Testis (tissue), 2 donors: ENCODE results near the gene ABCA12.

ENCODE experiments used
- CTCF ChIP-seq, 3 experiments: fragments of 450-650 bp in 2 of 3; fragments of 200-600 bp in 1 of 3; sonication (generic) in 1 of 3; IDR thresholded peaks; one replicate each; pipeline ENCODE4 v1.5.1; 2016 to 2019; ENCODE audit warnings: antibody characterized with exemption in 3 of 3, mild to moderate bottlenecking in 2 of 3, moderate library complexity in 1 of 3
- POLR2A ChIP-seq: fragments of 450-650 bp; IDR thresholded peaks from one replicate; pipeline ENCODE4 v1.6.1; 2017; ENCODE audit warnings: antibody characterized with exemption, mild to moderate bottlenecking, moderate library complexity

GRCh38 chr2:215082446-215082845 is 56.0 kb downstream of the ABCA12 start:
- TF ChIP-seq CTCF (IDR thresholded peaks at IDR 0.05) (no peak), POLR2A (no peak)
